H7 (cell line): ENCODE measurements around the gene MRPS7. TPM values are rescaled to one million over a fixed set of nuclear protein-coding genes. Genes with fewer than 3 reads are reported as not detected.
A peak's percentile ranks its signal among the peaks of the same experiment; 100 is the strongest.

Experiments
- DNase-seq: peaks from one replicate; pipeline ENCODE4 v3.0.0; 2012
- H3K27me3 ChIP-seq: 2 replicates; pipeline ENCODE4 v1.6.0; 2011; ENCODE audit warnings: mild to moderate bottlenecking, low read length; ENCODE audit not compliant: control insufficient read depth, insufficient read depth
- H3K36me3 ChIP-seq: replicated peaks from 2 replicates; pipeline ENCODE4 v1.5.1; 2011; ENCODE audit warnings: low read length; ENCODE audit not compliant: control insufficient read depth, insufficient read depth
- H3K4me3 ChIP-seq: 2 replicates; pipeline ENCODE4 v1.5.1; 2011; ENCODE audit warnings: low read depth, mild to moderate bottlenecking, control low read depth, low read length, moderate library complexity; ENCODE audit not compliant: insufficient read depth
- total RNA-seq: library from RNA; depleted of rRNA; stranded (reverse); fragments of >200 nt; shearing (Covaris generic); gene quantifications from 2 replicates; pipeline ENCODE4 v1.2.3, GENCODE V29; 2014; rRNA removed

The MRPS7 gene
- total RNA-seq, 1 experiment from 2014 or later: 166 TPM

GRCh38 chr17:75300280-75300679, 38.6 kb downstream of the MRPS7 start:
- Histone ChIP-seq H3K27me3 (no peaks in the 10 kb centered on the region), H3K4me3 (no peak overlapping the region), H3K36me3 (no peaks in the 10 kb centered on the region)
- DNase-seq: no peak

- Histone ChIP-seq H3K36me3 (no peaks in the 10 kb centered on the region), H3K27me3 (no peaks in the 10 kb centered on the region), H3K4me3 (no peak overlapping the region)
- no peak for DNase-seq
Measured at GRCh38 chr17:75301049-75301448, 39.4 kb downstream of the MRPS7 start.

GRCh38 chr17:75301502-75302206, 40.0 kb downstream of the MRPS7 start:
- H3K36me3 ChIP-seq: no peaks in the 10 kb centered on the region
- H3K4me3 ChIP-seq: no peak overlapping the region
- H3K27me3 ChIP-seq: no peaks in the 10 kb centered on the region
- no peak for DNase-seq

- Histone ChIP-seq H3K4me3 (no peak overlapping the region), H3K36me3 (no peaks in the 10 kb centered on the region), H3K27me3 (no peaks in the 10 kb centered on the region)
- DNase-seq: no peak
Measured at GRCh38 chr17:75307957-75308731, 46.5 kb downstream of the MRPS7 start.

GRCh38 chr17:75308732-75309629, 47.3 kb downstream of the MRPS7 start:
- no peak overlapping the region for H3K4me3 ChIP-seq
- no peaks in the 10 kb centered on the region for H3K27me3 ChIP-seq
- no peaks in the 10 kb centered on the region for H3K36me3 ChIP-seq
- peak; percentile 46 for DNase-seq

GRCh38 chr17:75313941-75314551, 52.4 kb downstream of the MRPS7 start:
- H3K4me3 ChIP-seq: no peak overlapping the region
- no peaks in the 10 kb centered on the region for H3K27me3 ChIP-seq
- no peak for DNase-seq
- no peaks in the 10 kb centered on the region; the same call in 1 of the 2 replicates for H3K36me3 ChIP-seq

- no peaks in the 10 kb centered on the region; the same call in none of the 2 replicates for H3K36me3 ChIP-seq
- H3K27me3 ChIP-seq: no peaks in the 10 kb centered on the region
- no peak overlapping the region for H3K4me3 ChIP-seq
- no peak for DNase-seq
Measured at GRCh38 chr17:75315541-75316243, 54.0 kb downstream of the MRPS7 start.

Other genes starting within 250 kb of the MRPS7 start
- 62.0 and 68.4 TPM in 2 replicates for gene MRPL58, start 249.2 kb upstream of the MRPS7 start, total RNA-seq
- 399 and 432 TPM in 2 replicates for gene ATP5PD, start 214.9 kb upstream of the MRPS7 start, total RNA-seq
- gene KCTD2, start 214.7 kb upstream of the MRPS7 start, total RNA-seq: 34.9 and 41.0 TPM in 2 replicates
- 28.2 and 38.8 TPM in 2 replicates for gene SLC16A5, start 173.9 kb upstream of the MRPS7 start, total RNA-seq
- gene ARMC7, start 151.9 kb upstream of the MRPS7 start, total RNA-seq: 6.2 and 9.5 TPM in 2 replicates
- 106 and 118 TPM in 2 replicates for gene NT5C, start 130.1 kb upstream of the MRPS7 start, total RNA-seq
- gene JPT1, start 107.4 kb upstream of the MRPS7 start, total RNA-seq: 410 and 454 TPM in 2 replicates
- 321 and 329 TPM in 2 replicates for gene SUMO2, start 78.9 kb upstream of the MRPS7 start, total RNA-seq
- gene NUP85, start 56.2 kb upstream of the MRPS7 start, total RNA-seq: 61.7 and 62.8 TPM in 2 replicates
- 30.8 and 34.8 TPM in 2 replicates for gene GGA3, start 273 bp upstream of the MRPS7 start, total RNA-seq
- gene MIF4GD, start 9.4 kb downstream of the MRPS7 start, total RNA-seq: 28.0 TPM in 2 replicates
- gene SLC25A19, start 27.6 kb downstream of the MRPS7 start, total RNA-seq: 25.7 and 31.0 TPM in 2 replicates
- gene GRB2, start 143.8 kb downstream of the MRPS7 start, total RNA-seq: 98.7 and 100 TPM in 2 replicates
- 58.2 and 76.8 TPM in 2 replicates for gene TMEM94, start 194.8 kb downstream of the MRPS7 start, total RNA-seq